ENCODE results near the gene TMEM221.

The TMEM221 gene

GRCh38 chr19:17448131-17448967, at the start of gene TMEM221:
TSS of gene TMEM221 (minus strand) at chr19:17448668. CDS start at chr19:17448462, 206 bp downstream.
- DNase-seq (ENCODE audit: extremely low read depth in 1 of 2, low read depth in 1 of 2): peak in 1 of 2 donors; percentile 39

- no peak for DNase-seq (ENCODE audit: extremely low read depth in 1 of 2, low read depth in 1 of 2)
Observed at GRCh38 chr19:17497149-17497798, 48.8 kb upstream of the TMEM221 start.

- peak; percentile 52 to 69 for DNase-seq (ENCODE audit: extremely low read depth in 1 of 2, low read depth in 1 of 2)
Observed at GRCh38 chr19:17496337-17496997, 48.0 kb upstream of the TMEM221 start.

- no peak for DNase-seq (ENCODE audit: extremely low read depth in 1 of 2, low read depth in 1 of 2)
Observed at GRCh38 chr19:17495639-17496296, 47.3 kb upstream of the TMEM221 start.

- DNase-seq (ENCODE audit: extremely low read depth in 1 of 2, low read depth in 1 of 2): no peak
Observed at GRCh38 chr19:17491287-17491686, 42.8 kb upstream of the TMEM221 start.

- DNase-seq (ENCODE audit: extremely low read depth in 1 of 2, low read depth in 1 of 2): no peak
Observed at GRCh38 chr19:17490411-17490810, 41.9 kb upstream of the TMEM221 start.

- no peak for DNase-seq (ENCODE audit: extremely low read depth in 1 of 2, low read depth in 1 of 2)
Observed at GRCh38 chr19:17489392-17490030, 41.0 kb upstream of the TMEM221 start.

- peak; percentile 56 to 65 for DNase-seq (ENCODE audit: extremely low read depth in 1 of 2, low read depth in 1 of 2)
Observed at GRCh38 chr19:17488593-17489391, 40.3 kb upstream of the TMEM221 start.

GRCh38 chr19:17487284-17488121, 39.0 kb upstream of the TMEM221 start:
- DNase-seq (ENCODE audit: extremely low read depth in 1 of 2, low read depth in 1 of 2): no peak

GRCh38 chr19:17486545-17487240, 38.2 kb upstream of the TMEM221 start:
- no peak for DNase-seq (ENCODE audit: extremely low read depth in 1 of 2, low read depth in 1 of 2)

- no peak for DNase-seq (ENCODE audit: extremely low read depth in 1 of 2, low read depth in 1 of 2)
Observed at GRCh38 chr19:17484520-17485185, 36.2 kb upstream of the TMEM221 start.

- no peak for DNase-seq (ENCODE audit: extremely low read depth in 1 of 2, low read depth in 1 of 2)
Observed at GRCh38 chr19:17483605-17484002, 35.1 kb upstream of the TMEM221 start.

GRCh38 chr19:17482877-17483604, 34.6 kb upstream of the TMEM221 start:
- DNase-seq (ENCODE audit: extremely low read depth in 1 of 2, low read depth in 1 of 2): no peak

GRCh38 chr19:17481986-17482385, 33.5 kb upstream of the TMEM221 start:
- no peak for DNase-seq (ENCODE audit: extremely low read depth in 1 of 2, low read depth in 1 of 2)

GRCh38 chr19:17479325-17479791, 30.9 kb upstream of the TMEM221 start:
- no peak for DNase-seq (ENCODE audit: extremely low read depth in 1 of 2, low read depth in 1 of 2)

- no peak for DNase-seq (ENCODE audit: extremely low read depth in 1 of 2, low read depth in 1 of 2)
Observed at GRCh38 chr19:17475541-17476115, 27.2 kb upstream of the TMEM221 start.
